ENCODE measurements around the gene CENPL.

The CENPL gene

DNA sequence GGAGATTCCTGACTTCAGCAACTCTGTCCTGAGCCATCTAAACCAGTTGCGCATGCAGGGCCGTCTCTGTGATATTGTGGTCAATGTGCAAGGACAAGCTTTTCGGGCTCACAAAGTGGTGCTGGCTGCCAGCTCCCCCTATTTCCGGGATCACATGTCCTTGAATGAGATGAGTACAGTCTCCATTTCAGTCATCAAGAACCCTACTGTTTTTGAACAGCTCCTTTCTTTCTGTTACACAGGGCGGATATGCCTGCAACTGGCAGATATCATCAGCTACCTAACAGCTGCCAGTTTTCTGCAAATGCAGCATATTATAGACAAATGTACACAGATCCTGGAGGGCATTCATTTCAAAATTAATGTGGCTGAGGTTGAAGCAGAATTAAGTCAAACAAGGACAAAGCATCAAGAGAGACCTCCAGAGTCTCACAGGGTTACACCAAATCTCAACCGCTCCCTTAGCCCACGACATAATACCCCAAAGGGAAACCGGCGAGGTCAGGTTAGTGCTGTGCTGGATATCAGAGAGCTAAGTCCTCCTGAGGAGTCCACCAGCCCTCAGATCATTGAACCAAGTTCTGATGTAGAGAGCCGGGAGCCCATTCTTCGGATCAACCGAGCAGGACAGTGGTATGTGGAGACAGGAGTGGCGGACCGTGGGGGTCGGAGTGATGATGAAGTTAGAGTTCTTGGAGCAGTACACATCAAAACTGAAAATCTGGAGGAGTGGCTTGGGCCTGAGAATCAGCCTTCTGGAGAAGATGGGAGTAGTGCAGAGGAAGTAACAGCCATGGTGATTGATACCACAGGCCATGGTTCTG is 45.8 kb upstream of the CENPL start (continued):
- TF ChIP-seq, protein P1, sequence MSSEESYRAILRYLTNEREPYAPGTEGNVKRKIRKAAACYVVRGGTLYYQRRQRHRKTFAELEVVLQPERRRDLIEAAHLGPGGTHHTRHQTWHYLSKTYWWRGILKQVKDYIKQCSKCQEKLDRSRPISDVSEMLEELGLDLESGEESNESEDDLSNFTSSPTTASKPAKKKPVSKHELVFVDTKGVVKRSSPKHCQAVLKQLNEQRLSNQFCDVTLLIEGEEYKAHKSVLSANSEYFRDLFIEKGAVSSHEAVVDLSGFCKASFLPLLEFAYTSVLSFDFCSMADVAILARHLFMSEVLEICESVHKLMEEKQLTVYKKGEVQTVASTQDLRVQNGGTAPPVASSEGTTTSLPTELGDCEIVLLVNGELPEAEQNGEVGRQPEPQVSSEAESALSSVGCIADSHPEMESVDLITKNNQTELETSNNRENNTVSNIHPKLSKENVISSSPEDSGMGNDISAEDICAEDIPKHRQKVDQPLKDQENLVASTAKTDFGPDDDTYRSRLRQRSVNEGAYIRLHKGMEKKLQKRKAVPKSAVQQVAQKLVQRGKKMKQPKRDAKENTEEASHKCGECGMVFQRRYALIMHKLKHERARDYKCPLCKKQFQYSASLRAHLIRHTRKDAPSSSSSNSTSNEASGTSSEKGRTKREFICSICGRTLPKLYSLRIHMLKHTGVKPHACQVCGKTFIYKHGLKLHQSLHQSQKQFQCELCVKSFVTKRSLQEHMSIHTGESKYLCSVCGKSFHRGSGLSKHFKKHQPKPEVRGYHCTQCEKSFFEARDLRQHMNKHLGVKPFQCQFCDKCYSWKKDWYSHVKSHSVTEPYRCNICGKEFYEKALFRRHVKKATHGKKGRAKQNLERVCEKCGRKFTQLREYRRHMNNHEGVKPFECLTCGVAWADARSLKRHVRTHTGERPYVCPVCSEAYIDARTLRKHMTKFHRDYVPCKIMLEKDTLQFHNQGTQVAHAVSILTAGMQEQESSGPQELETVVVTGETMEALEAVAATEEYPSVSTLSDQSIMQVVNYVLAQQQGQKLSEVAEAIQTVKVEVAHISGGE (tag by site-specific recombination; conservative IDR thresholded peaks at IDR 0.05; ENCODE audit: low read depth) = no peak
- TF ChIP-seq ZNF76 (tag by site-specific recombination; IDR thresholded peaks at IDR 0.05; ENCODE audit: borderline replicate concordance, low read depth) (no peak), ZNF660 (tag by site-specific recombination; IDR thresholded peaks at IDR 0.05) (no peak), KLF8 (tag by site-specific recombination; IDR thresholded peaks at IDR 0.05) (no peak), ZNF501 (tag by site-specific recombination; IDR thresholded peaks at IDR 0.05) (no peak), ZNF626 (tag by site-specific recombination; IDR thresholded peaks at IDR 0.05) (no peak), ZNF830 (tag by site-specific recombination; IDR thresholded peaks at IDR 0.05; ENCODE audit: low read depth) (no peak), TCF7L2 (IDR thresholded peaks at IDR 0.05; ENCODE audit: borderline replicate concordance, low read depth, low read length) (no peak), OSR2 (tag by site-specific recombination; IDR thresholded peaks at IDR 0.05) (no peak), ZNF157 (tag by site-specific recombination; IDR thresholded peaks at IDR 0.05) (no peak), ZNF184 (tag by site-specific recombination; IDR thresholded peaks at IDR 0.05) (no peak)

DNA sequence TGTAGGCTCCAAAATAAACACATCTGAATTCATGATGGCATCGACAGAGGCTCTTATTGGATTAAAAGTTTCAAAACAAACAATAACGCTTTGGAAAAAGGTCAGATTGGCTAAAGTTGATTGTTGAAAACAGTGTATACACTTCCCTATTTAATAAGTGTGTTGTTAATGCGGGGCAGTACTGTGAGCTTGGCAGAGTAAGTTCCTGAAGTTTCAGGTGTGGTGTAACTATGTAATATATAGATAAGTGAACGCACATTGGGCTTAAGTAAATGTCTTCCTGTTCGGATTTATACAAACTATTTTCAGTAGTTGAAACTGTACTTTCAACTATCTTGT is 44.3 kb upstream of the CENPL start:
- peak overlapping the region; percentile 89 for H3K4me3 ChIP-seq (ENCODE audit: low read depth, low read length)
- CTCF ChIA-PET = interaction anchor here (0.6 to 0.9 kb wide), 3 partner anchors 9 to 393 kb away, joined by 3 read pairs; no protein-coding TSS in a partner anchor

DNA sequence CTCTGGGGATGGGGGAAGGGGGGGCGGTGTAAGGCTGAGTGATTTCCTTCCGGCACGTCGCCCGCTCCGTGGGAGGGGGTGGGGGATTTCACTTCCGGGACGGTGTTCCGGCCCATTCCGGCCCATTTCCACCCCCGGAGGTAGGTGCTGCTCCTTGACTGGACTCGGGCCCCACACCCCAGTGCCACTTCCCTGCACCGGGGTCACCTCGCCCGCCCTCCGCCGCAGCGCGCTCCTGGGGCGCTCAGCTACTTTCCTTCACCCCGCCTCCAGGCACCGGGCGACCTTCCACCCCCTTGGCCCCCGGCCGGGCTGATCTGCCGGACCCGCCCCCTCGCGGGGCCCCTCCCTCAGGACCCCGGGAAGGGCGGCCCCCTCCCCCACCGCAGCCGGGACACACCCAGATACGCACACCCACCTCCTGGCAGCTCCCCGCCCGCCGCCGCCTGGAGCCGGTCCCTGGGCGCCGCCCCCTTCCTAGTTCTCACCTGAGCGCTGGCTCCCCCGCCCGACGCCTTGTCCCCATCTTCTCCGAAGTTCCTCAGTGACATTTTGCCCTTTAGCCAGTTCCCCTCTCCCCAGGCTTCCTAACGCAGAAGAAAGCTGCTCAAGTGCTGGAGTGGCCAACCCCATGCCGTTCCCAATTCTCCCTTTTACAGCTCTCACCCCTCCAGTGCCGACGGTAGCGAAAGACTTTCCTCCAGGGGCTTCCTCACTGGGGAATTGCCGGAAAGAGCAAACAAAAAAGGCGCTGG is 43.8 kb upstream of the CENPL start, which contains the start of gene ZBTB37:
ZBTB37 (plus strand) TSS at position 115 of the 755 bp plus-strand sequence. CDS start 1,846 bp downstream, outside the sequence.
- CTCF ChIA-PET = interaction anchor here (0.7 to 0.9 kb wide), 2 partner anchors 151 to 392 kb away, joined by 3 read pairs; no protein-coding TSS in a partner anchor
- peak within 1 kb of the TSS; percentile 90 for H3K4me3 ChIP-seq (ENCODE audit: low read depth, low read length)
- peak within 1 kb of the TSS; percentile 86 for H3K27ac ChIP-seq (ENCODE audit: extremely low read depth, low read depth, low read length)
- POLR2A ChIA-PET = interaction anchor here (0.6 to 2.2 kb wide), 34 partner anchors 8 to 1064 kb away, joined by 3 to 28 read pairs (median 4); partner anchors contain the start of genes CENPL, DARS2, KLHL20 and PRDX6
- H3K36me3 ChIP-seq (ENCODE audit: control insufficient read depth in 2 of 2, insufficient read depth in 1 of 2, low read length in 2 of 2) = peaks cover 14 to 62% of the 10 kb centered on the region in 2 experiments
- H3K4me1 ChIP-seq (ENCODE audit: control insufficient read depth, insufficient read depth, low read length) = no peaks in the 10 kb centered on the region; the same call in 1 of the 2 replicates
- H3K9me3 ChIP-seq (ENCODE audit: control insufficient read depth, insufficient read depth, low read depth, low read length) = no peaks in the 10 kb centered on the region
- TF ChIP-seq, protein P2, sequence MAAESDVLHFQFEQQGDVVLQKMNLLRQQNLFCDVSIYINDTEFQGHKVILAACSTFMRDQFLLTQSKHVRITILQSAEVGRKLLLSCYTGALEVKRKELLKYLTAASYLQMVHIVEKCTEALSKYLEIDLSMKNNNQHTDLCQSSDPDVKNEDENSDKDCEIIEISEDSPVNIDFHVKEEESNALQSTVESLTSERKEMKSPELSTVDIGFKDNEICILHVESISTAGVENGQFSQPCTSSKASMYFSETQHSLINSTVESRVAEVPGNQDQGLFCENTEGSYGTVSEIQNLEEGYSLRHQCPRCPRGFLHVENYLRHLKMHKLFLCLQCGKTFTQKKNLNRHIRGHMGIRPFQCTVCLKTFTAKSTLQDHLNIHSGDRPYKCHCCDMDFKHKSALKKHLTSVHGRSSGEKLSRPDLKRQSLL (tag by site-specific recombination; IDR thresholded peaks at IDR 0.05) = peak; percentile 42; the same call in 1 of the 2 replicates
- TF ChIP-seq ZBTB7A (tag by site-specific recombination; IDR thresholded peaks at IDR 0.05; ENCODE audit: low read depth) (peak; percentile 53; the same call in 1 of the 2 replicates), ZNF404 (tag by site-specific recombination; IDR thresholded peaks at IDR 0.05) (no peak), ZNF558 (tag by site-specific recombination; IDR thresholded peaks at IDR 0.05) (no peak), ZNF391 (tag by site-specific recombination; IDR thresholded peaks at IDR 0.05; ENCODE audit: borderline replicate concordance, low read depth) (peak; percentile 29; the same call in 1 of the 2 replicates), ZNF169 (tag by site-specific recombination; IDR thresholded peaks at IDR 0.05) (no peak), ZNF266 (tag by site-specific recombination; IDR thresholded peaks at IDR 0.05; ENCODE audit: low read depth) (no peak), SP7 (tag by site-specific recombination; IDR thresholded peaks at IDR 0.05) (peak; percentile 72), ZNF768 (tag by site-specific recombination; IDR thresholded peaks at IDR 0.05) (no peak)
- TF ChIP-seq, protein P3, sequence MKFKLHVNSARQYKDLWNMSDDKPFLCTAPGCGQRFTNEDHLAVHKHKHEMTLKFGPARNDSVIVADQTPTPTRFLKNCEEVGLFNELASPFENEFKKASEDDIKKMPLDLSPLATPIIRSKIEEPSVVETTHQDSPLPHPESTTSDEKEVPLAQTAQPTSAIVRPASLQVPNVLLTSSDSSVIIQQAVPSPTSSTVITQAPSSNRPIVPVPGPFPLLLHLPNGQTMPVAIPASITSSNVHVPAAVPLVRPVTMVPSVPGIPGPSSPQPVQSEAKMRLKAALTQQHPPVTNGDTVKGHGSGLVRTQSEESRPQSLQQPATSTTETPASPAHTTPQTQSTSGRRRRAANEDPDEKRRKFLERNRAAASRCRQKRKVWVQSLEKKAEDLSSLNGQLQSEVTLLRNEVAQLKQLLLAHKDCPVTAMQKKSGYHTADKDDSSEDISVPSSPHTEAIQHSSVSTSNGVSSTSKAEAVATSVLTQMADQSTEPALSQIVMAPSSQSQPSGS (tag by site-specific recombination; IDR thresholded peaks at IDR 0.05; ENCODE audit: low read depth) = no peak

More for the DNA sequence above, 44.3 kb upstream of the CENPL start:
- no peaks in the 10 kb centered on the region; the same call in 1 of the 2 replicates for H3K4me1 ChIP-seq (ENCODE audit: control insufficient read depth, insufficient read depth, low read length)
- TF ChIP-seq ZNF112 (tag by site-specific recombination; IDR thresholded peaks at IDR 0.05) (no peak), ZNF335 (tag by site-specific recombination; conservative IDR thresholded peaks at IDR 0.05) (peak; percentile 19; the same call in 1 of the 2 replicates)
- TF ChIP-seq, protein P4, sequence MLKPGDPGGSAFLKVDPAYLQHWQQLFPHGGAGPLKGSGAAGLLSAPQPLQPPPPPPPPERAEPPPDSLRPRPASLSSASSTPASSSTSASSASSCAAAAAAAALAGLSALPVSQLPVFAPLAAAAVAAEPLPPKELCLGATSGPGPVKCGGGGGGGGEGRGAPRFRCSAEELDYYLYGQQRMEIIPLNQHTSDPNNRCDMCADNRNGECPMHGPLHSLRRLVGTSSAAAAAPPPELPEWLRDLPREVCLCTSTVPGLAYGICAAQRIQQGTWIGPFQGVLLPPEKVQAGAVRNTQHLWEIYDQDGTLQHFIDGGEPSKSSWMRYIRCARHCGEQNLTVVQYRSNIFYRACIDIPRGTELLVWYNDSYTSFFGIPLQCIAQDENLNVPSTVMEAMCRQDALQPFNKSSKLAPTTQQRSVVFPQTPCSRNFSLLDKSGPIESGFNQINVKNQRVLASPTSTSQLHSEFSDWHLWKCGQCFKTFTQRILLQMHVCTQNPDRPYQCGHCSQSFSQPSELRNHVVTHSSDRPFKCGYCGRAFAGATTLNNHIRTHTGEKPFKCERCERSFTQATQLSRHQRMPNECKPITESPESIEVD (tag by site-specific recombination; IDR thresholded peaks at IDR 0.05) = 0 out of 2 replicates have a peak, but pooled peaks have one; percentile 9
- peak overlapping the region; percentile 75 for H3K27ac ChIP-seq (ENCODE audit: extremely low read depth, low read depth, low read length)
- H3K36me3 ChIP-seq (ENCODE audit: control insufficient read depth in 2 of 2, insufficient read depth in 1 of 2, low read length in 2 of 2) = peaks cover 14 to 61% of the 10 kb centered on the region in 2 experiments
- H3K9me3 ChIP-seq (ENCODE audit: control insufficient read depth, insufficient read depth, low read depth, low read length) = no peaks in the 10 kb centered on the region
- POLR2A ChIA-PET = interaction anchor here (0.9 to 2.2 kb wide), 11 partner anchors 11 to 439 kb away, joined by 3 to 28 read pairs (median 6); partner anchors contain the start of genes CENPL, DARS2, KLHL20 and PRDX6

Measured in HEK293 (cell line).